Activated CD8-positive, alpha-beta T cell treated with anti-CD3 and anti-CD28 coated beads for 36 hours (primary cell): ENCODE data around the gene TBC1D22A. TPM values are rescaled to one million over a fixed set of nuclear protein-coding genes. Genes with fewer than 3 reads are reported as not detected.

Source experiments
- ATAC-seq: fragments of 200-7000 bp; cut with Tn5 transposase; one replicate; pipeline ENCODE4 v1.10.0; 2021; ENCODE audit warnings: mild to moderate bottlenecking, moderate library complexity
- CTCF ChIA-PET: fragments of 350-600 bp; sonication (Branson Sonifier 250); formaldehyde crosslinking; loops from one replicate; lab custom pipeline; 2021; ENCODE audit warnings: antibody characterized with exemption; lab: Charles Lee
- POLR2A ChIA-PET: fragments of 350-600 bp; sonication (Branson Sonifier 250); formaldehyde crosslinking; loops from one replicate; lab custom pipeline; 2021; ENCODE audit warnings: antibody characterized with exemption; lab: Charles Lee
- DNase-seq: peaks from one replicate; pipeline ENCODE4 v3.0.0-alpha.2; 2020
- H3K27ac Mint-ChIP-seq: one replicate; pipeline ENCODE4 v1.8.0; 2021; ENCODE audit warnings: mild to moderate bottlenecking, mixed read lengths
- H3K27me3 Mint-ChIP-seq: one replicate; pipeline ENCODE4 v1.8.0; 2021; ENCODE audit warnings: mixed read lengths
- H3K36me3 Mint-ChIP-seq: one replicate; pipeline ENCODE4 v1.8.0; 2021; ENCODE audit warnings: low read depth, mixed read lengths
- H3K4me1 Mint-ChIP-seq: one replicate; pipeline ENCODE4 v1.8.0; 2021; ENCODE audit warnings: low read depth, mixed read lengths
- H3K4me3 Mint-ChIP-seq: one replicate; pipeline ENCODE4 v1.8.0; 2021; ENCODE audit warnings: mild to moderate bottlenecking, moderate library complexity, mixed read lengths
- H3K9me3 Mint-ChIP-seq: one replicate; pipeline ENCODE4 v1.8.0; 2021; ENCODE audit warnings: mixed read lengths
- CTCF ChIP-seq: fragments of 200-600 bp; IDR thresholded peaks from one replicate; pipeline ENCODE4 v1.8.0; 2022; ENCODE audit warnings: antibody characterized with exemption, mild to moderate bottlenecking
- intact Hi-C: fragments of 100-400 bp; cut with micrococcal nuclease; formaldehyde crosslinking; loops from one replicate; pipeline ENCODE4 v1.10.0; 2022
- total RNA-seq, 2 experiments: library from RNA; stranded (reverse); gene quantifications; one replicate each; pipeline ENCODE4 v1.2.3, GENCODE V29; 2021

The TBC1D22A gene
- total RNA-seq, 2 experiments from 2014 or later, result 41.0 to 42.8 TPM

GRCh38 chr22:47019012-47019790 lies 256.8 kb downstream of the TBC1D22A start:
- Mint-ChIP-seq H3K27ac (no peak overlapping the region), H3K36me3 (peaks cover 15% of the 10 kb centered on the region), H3K4me1 (peaks cover 4% of the 10 kb centered on the region), H3K4me3 (no peak overlapping the region), H3K9me3 (peaks cover 7% of the 10 kb centered on the region), H3K27me3 (no peaks in the 10 kb centered on the region)
- ChIA-PET POLR2A (no interaction called here), CTCF (no interaction called here)
- ATAC-seq (no peak), DNase-seq (no peak)
- TF ChIP-seq CTCF, result no peak
- intact Hi-C loops, result no loop called here

- no peak for ATAC-seq
- peaks cover 4% of the 10 kb centered on the region for H3K4me1 Mint-ChIP-seq
- intact Hi-C loops, result no loop called here
- CTCF ChIA-PET, result no interaction called here
- H3K36me3 Mint-ChIP-seq, result peaks cover 15% of the 10 kb centered on the region
- peaks cover 7% of the 10 kb centered on the region for H3K9me3 Mint-ChIP-seq
- no peaks in the 10 kb centered on the region for H3K27me3 Mint-ChIP-seq
- POLR2A ChIA-PET, result no interaction called here
- DNase-seq, result no peak
- TF ChIP-seq CTCF, result no peak
- H3K4me3 Mint-ChIP-seq, result no peak overlapping the region
- H3K27ac Mint-ChIP-seq, result no peak overlapping the region
These were observed 257.7 kb downstream of the TBC1D22A start for GRCh38 chr22:47020166-47020565.

GRCh38 chr22:47021371-47022074 lies 259.1 kb downstream of the TBC1D22A start:
- POLR2A ChIA-PET, result no interaction called here
- TF ChIP-seq CTCF, result no peak

GRCh38 chr22:47022075-47022473 lies 259.6 kb downstream of the TBC1D22A start:
- Mint-ChIP-seq H3K27me3 (no peaks in the 10 kb centered on the region), H3K4me3 (no peak overlapping the region), H3K36me3 (peaks cover 15% of the 10 kb centered on the region), H3K27ac (peak overlapping the region; percentile 16), H3K4me1 (peaks cover 5% of the 10 kb centered on the region), H3K9me3 (peaks cover 7% of the 10 kb centered on the region)
- no peak for ATAC-seq
- ChIA-PET POLR2A (interaction anchor here (0.9 kb wide), 1 partner anchor 25 kb away, joined by 3 read pairs; no protein-coding TSS in a partner anchor), CTCF (no interaction called here)
- DNase-seq, result no peak
- TF ChIP-seq CTCF, result no peak
- intact Hi-C loops, result no loop called here

More at GRCh38 chr22:47021371-47022074, 259.1 kb downstream of the TBC1D22A start:
- Mint-ChIP-seq H3K27ac (no peak overlapping the region), H3K27me3 (no peaks in the 10 kb centered on the region), H3K9me3 (peaks cover 7% of the 10 kb centered on the region), H3K36me3 (peaks cover 15% of the 10 kb centered on the region), H3K4me1 (peaks cover 4% of the 10 kb centered on the region), H3K4me3 (no peak overlapping the region)
- no peak for ATAC-seq
- CTCF ChIA-PET, result no interaction called here
- no peak for DNase-seq
- intact Hi-C loops, result no loop called here

- DNase-seq, result no peak
- CTCF ChIA-PET, result no interaction called here
- H3K27me3 Mint-ChIP-seq, result no peaks in the 10 kb centered on the region
These were observed 260.0 kb downstream of the TBC1D22A start for GRCh38 chr22:47022475-47022874.

More at GRCh38 chr22:47022475-47022874, 260.0 kb downstream of the TBC1D22A start:
- Mint-ChIP-seq H3K27ac (peak overlapping the region; percentile 16), H3K36me3 (peaks cover 15% of the 10 kb centered on the region), H3K4me1 (peaks cover 5% of the 10 kb centered on the region), H3K9me3 (peaks cover 7% of the 10 kb centered on the region), H3K4me3 (no peak overlapping the region)
- intact Hi-C loops, result no loop called here
- POLR2A ChIA-PET, result interaction anchor here (0.9 kb wide), 1 partner anchor 25 kb away, joined by 3 read pairs; no protein-coding TSS in a partner anchor
- ATAC-seq, result peak; percentile 49
- no peak for TF ChIP-seq CTCF
